ENCODE data around the gene NEURL3. TPM values are rescaled to one million over a fixed set of nuclear protein-coding genes. Genes with fewer than 3 reads are reported as not detected.

The NEURL3 gene
- total and polyA plus RNA-seq, 7 donors, result 0.36 to 6.4 (median 3.5) TPM; not detected in 3

DNA sequence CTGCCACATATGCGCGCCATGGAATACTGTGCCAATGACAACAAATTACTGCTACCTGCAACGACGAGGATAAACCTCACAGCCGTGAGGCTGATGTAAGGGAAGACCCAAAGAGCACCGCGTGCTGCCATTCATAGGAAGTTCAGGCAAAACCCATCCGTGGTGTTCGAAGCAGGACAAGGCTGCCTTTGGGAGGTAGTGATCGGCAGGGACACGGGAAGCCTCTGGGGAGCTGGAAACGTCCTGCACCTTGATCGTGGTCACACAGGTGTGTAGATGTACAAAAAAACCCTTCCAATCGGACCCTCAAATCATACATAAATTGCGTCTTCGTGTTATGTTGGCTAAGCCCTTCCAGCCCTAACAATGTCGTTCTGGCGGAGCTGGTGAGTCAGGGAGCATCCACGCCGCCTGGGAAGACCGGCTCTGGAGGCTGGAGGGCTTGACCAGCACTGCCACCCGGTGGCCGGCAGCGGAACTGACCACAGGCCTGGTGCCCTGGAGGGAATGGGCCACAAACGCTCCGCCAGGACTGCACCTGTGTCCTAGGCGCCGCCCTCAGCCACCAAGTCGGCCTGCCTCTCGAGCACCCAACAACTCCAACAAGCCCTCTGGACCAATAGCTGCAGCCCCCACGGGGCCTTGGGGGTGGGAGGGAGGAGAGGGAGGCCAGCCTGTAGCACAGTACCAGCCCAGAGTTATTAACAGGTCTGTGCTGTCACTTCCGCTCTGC is 4.1 kb upstream of the NEURL3 start:
- peak; percentile 93 for DNase-seq
- H3K27me3 ChIP-seq, result no peaks in the 10 kb centered on the region
- intact Hi-C loops (cut with DNase I), result loop anchor here (1.0 to 10.0 kb wide), 5 partner anchors 38 to 374 kb away; partner anchors contain the start of gene ASTL
- TF ChIP-seq, protein P1, sequence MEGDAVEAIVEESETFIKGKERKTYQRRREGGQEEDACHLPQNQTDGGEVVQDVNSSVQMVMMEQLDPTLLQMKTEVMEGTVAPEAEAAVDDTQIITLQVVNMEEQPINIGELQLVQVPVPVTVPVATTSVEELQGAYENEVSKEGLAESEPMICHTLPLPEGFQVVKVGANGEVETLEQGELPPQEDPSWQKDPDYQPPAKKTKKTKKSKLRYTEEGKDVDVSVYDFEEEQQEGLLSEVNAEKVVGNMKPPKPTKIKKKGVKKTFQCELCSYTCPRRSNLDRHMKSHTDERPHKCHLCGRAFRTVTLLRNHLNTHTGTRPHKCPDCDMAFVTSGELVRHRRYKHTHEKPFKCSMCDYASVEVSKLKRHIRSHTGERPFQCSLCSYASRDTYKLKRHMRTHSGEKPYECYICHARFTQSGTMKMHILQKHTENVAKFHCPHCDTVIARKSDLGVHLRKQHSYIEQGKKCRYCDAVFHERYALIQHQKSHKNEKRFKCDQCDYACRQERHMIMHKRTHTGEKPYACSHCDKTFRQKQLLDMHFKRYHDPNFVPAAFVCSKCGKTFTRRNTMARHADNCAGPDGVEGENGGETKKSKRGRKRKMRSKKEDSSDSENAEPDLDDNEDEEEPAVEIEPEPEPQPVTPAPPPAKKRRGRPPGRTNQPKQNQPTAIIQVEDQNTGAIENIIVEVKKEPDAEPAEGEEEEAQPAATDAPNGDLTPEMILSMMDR (IDR thresholded peaks at IDR 0.05), result peak; percentile 88 to 98 (median 96)
- TF ChIP-seq POLR2A (IDR thresholded peaks at IDR 0.05), result no peak
- H3K9me3 ChIP-seq, result no peaks in the 10 kb centered on the region
- 25 to 33% methylated on average over 32 of the region's 32 CpGs for WGBS, 2 donors
- no peak overlapping the region for H3K4me3 ChIP-seq
- no peaks in the 10 kb centered on the region for H3K36me3 ChIP-seq
- peaks cover 0 to 22% (median 17%) of the 10 kb centered on the region in 4 donors for H3K4me1 ChIP-seq
- no peak overlapping the region for H3K27ac ChIP-seq

DNA sequence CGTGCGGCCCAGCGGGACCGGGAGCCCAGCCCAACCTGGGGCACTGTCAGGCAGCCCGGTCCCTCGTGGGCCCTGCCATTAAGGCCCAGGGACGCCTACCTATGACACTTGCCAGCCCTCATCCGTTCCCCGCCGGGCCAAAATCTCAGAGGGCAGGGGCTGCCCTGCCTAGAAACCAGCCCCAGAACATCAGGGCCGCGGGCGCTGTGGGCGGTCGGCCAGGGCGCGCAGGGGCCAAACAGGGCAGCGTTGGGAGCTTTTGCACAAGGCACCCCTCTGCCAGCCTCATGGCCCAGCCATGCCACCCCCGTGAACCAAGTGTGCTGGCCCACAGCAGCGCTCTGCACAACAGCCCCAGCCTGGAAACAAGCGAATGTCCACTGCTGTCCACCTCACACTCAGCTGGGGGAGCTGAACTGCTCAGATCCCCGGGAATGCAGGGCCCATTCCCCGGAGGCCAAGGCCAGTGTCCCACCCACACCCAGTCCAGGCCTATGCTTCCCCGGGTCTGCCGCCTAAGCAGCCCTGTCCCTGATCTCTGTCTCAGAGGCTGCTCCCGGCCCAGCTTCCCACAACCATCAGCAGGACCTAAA is 3.5 kb upstream of the NEURL3 start:
- TF ChIP-seq POLR2A (IDR thresholded peaks at IDR 0.05) (no peak), EP300 (IDR thresholded peaks at IDR 0.05) (no peak), POLR2AphosphoS5 (IDR thresholded peaks at IDR 0.05) (no peak)
- TF ChIP-seq, protein P1 (IDR thresholded peaks at IDR 0.05), result no peak

DNA sequence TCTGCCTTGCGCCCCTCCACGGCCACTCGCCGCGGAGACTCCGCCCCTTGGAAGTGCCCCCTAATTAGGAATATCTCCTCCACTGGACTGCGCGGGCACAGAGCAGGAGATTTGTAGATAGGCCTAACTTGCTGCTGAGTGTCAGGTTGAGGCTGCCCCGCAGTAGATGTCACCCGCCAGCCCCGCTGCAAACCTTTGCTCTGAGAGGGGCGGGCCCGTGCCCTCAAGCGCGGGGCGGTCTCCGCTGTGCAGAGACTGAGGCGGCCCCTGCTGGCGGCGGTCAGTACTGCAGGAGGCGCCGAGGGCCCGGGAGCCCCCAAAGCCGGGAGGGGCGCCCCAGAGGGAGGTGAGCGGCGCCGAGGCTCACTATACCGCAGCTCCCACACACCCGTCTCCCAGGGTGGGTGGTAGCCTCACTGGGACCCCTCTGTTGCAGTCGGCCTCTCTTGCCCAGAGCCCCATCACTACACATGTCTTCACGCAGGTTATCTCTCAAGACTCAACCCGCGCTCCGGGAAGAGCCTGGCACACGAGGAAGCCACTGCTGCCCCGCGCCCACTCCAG is 2.9 kb upstream of the NEURL3 start:
- Histone ChIP-seq H3K27me3 (peaks cover 0 to 1% (median 0%) of the 10 kb centered on the region in 3 donors), H3K36me3 (no peaks in the 10 kb centered on the region), H3K4me3 (peak overlapping the region in 3 of 4 donors; percentile 25 to 47 (median 37)), H3K27ac (no peak overlapping the region), H3K4me1 (peaks cover 0 to 22% (median 17%) of the 10 kb centered on the region in 4 donors), H3K9me3 (no peaks in the 10 kb centered on the region)
- WGBS, 2 donors, result 3 to 9% methylated on average over 38 of the region's 38 CpGs
- DNase-seq, result peak; percentile 84
- intact Hi-C loops (cut with DNase I), result loop anchor here (2.0 to 10.0 kb wide), 4 partner anchors 37 to 373 kb away; partner anchors contain the start of gene ASTL
- no peak for TF ChIP-seq POLR2AphosphoS5 (IDR thresholded peaks at IDR 0.05)
- TF ChIP-seq, protein P1 (IDR thresholded peaks at IDR 0.05), result peak; percentile 91 to 100 (median 98)

More for the DNA sequence above, 3.5 kb upstream of the NEURL3 start:
- peak overlapping the region in 2 of 4 donors; percentile 37 to 47 for H3K4me3 ChIP-seq
- H3K36me3 ChIP-seq, result no peaks in the 10 kb centered on the region
- DNase-seq, result no peak
- peaks cover 0 to 22% (median 17%) of the 10 kb centered on the region in 4 donors for H3K4me1 ChIP-seq
- 66 to 69% methylated on average over 26 of the region's 26 CpGs for WGBS, 2 donors
- no peaks in the 10 kb centered on the region for H3K27me3 ChIP-seq
- intact Hi-C loops (cut with DNase I), result loop anchor here (1.0 to 10.0 kb wide), 5 partner anchors 38 to 374 kb away; partner anchors contain the start of gene ASTL
- no peak overlapping the region for H3K27ac ChIP-seq
- H3K9me3 ChIP-seq, result no peaks in the 10 kb centered on the region

GRCh38 chr2:96506907-96507240 is 1.7 kb upstream of the NEURL3 start:
- H3K9me3 ChIP-seq, result no peaks in the 10 kb centered on the region
- peaks cover 0 to 13% (median 11%) of the 10 kb centered on the region in 3 donors for H3K27me3 ChIP-seq
- no peak for DNase-seq
- no peaks in the 10 kb centered on the region for H3K36me3 ChIP-seq
- peaks cover 0 to 22% (median 18%) of the 10 kb centered on the region in 4 donors for H3K4me1 ChIP-seq
- intact Hi-C loops (cut with DNase I), result loop anchor here (5.0 to 10.0 kb wide), 3 partner anchors 45 to 372 kb away; partner anchors contain the start of gene ASTL
- no peak overlapping the region for H3K27ac ChIP-seq
- 93 to 94% methylated on average over 7 of the region's 7 CpGs for WGBS, 2 donors
- no peak overlapping the region for H3K4me3 ChIP-seq
- TF ChIP-seq POLR2AphosphoS5 (IDR thresholded peaks at IDR 0.05) (no peak), POLR2A (IDR thresholded peaks at IDR 0.05) (no peak), EP300 (IDR thresholded peaks at IDR 0.05) (no peak)
- TF ChIP-seq, protein P1 (IDR thresholded peaks at IDR 0.05), result no peak

Measured in sigmoid colon (tissue), 7 donors.